Measurements from ENCODE around the gene GPS1. TPM values are rescaled to one million over a fixed set of nuclear protein-coding genes. Genes with fewer than 3 reads are reported as not detected.

GPS1 gene
- total and polyA plus RNA-seq, 2 of the 4 experiments (the other 2 are of a cell fraction): 157 to 181 TPM

GRCh38 chr17:82087961-82088837, 36.5 kb downstream of the GPS1 start:
- WGBS, 2 experiments (ENCODE audit: extremely low coverage in 2 of 2, insufficient read length in 1 of 2): 96% methylated on average over 14 of the region's 48 CpGs; no CpG with 5 or more reads in 1 of the 2 experiments

More at GRCh38 chr17:82087961-82088837, 36.5 kb downstream of the GPS1 start:
- no peak overlapping the region for H4K8ac ChIP-seq (ENCODE audit: low read depth in 2 of 2, low read length in 2 of 2)
- POLR2A ChIA-PET (ENCODE audit: unreplicated experiment): no interaction called here
- in situ Hi-C loops (cut with MboI; ENCODE audit: low sequenced_read_pairs): no loop called here
- H3K18ac ChIP-seq (ENCODE audit: low read depth, low read length): no peak overlapping the region
- H3K56ac ChIP-seq (ENCODE audit: extremely low read depth, insufficient read depth, low read length): no peak overlapping the region
- H2AK5ac ChIP-seq (ENCODE audit: low read depth, low read length): no peak overlapping the region
- H3K23ac ChIP-seq (ENCODE audit: low read depth, low read length): no peak overlapping the region
- intact Hi-C loops (cut with micrococcal nuclease): no loop called here
- H3K27me3 ChIP-seq (ENCODE audit: control insufficient read depth, insufficient read depth, low read length): no peaks in the 10 kb centered on the region
- H3K4me2 ChIP-seq (ENCODE audit: low read depth, low read length): no peak overlapping the region
- H4K91ac ChIP-seq (ENCODE audit: insufficient read depth, low read depth, low read length): no peak overlapping the region
- no peak overlapping the region for H3K27ac ChIP-seq (ENCODE audit: insufficient read depth, low read length)
- BruUV-seq (replicated peaks): no TSS peak
- no peak overlapping the region for H3K14ac ChIP-seq (replicated peaks; ENCODE audit: low read depth, low read length)
- peaks cover 95% of the 10 kb centered on the region for H3K36me3 ChIP-seq (ENCODE audit: control insufficient read depth, insufficient read depth, low read length)
- H3K9me3 ChIP-seq (ENCODE audit: control insufficient read depth, insufficient read depth, low read length): no peaks in the 10 kb centered on the region
- H3K4ac ChIP-seq (ENCODE audit: low read depth, low read length): no peak overlapping the region
- no peak overlapping the region for H4K5ac ChIP-seq (ENCODE audit: low read depth, low read length)
- no peak overlapping the region for H2BK15ac ChIP-seq (ENCODE audit: low read depth, low read length)
- H4K20me1 ChIP-seq (ENCODE audit: insufficient read depth, low read length): peaks cover 2% of the 10 kb centered on the region
- H3K79me1 ChIP-seq (ENCODE audit: low read depth in 1 of 2, low read length in 2 of 2): peaks cover 0 to 2% of the 10 kb centered on the region in 2 experiments; a peak in 2 of 4 replicates
- dilution Hi-C loops (cut with HindIII; ENCODE audit: low sequenced_read_pairs, unreplicated experiment): no loop called here
- H2AK9ac ChIP-seq (replicated peaks; ENCODE audit: low read depth, low read length, poor library complexity): peak overlapping the region; percentile 85
- TF ChIP-seq CTCF (conservative IDR thresholded peaks at IDR 0.05; ENCODE audit: low read depth, low read length): no peak
- TF ChIP-seq MXI1 (IDR thresholded peaks at IDR 0.05; ENCODE audit: borderline replicate concordance, low read depth, low read length): no peak
- TF ChIP-seq MAZ (IDR thresholded peaks at IDR 0.05; ENCODE audit: borderline replicate concordance, low read depth, low read length): no peak
- no peak for TF ChIP-seq NFE2L2 (IDR thresholded peaks at IDR 0.05; ENCODE audit: low read depth, low read length)
- TF ChIP-seq FOS (IDR thresholded peaks at IDR 0.05; ENCODE audit: low read depth, low read length): no peak
- no peak for TF ChIP-seq SMC3 (IDR thresholded peaks at IDR 0.05; ENCODE audit: low read depth, low read length)
- no peak for TF ChIP-seq CEBPB (IDR thresholded peaks at IDR 0.05; ENCODE audit: low read depth, low read length)
- TF ChIP-seq RFX5 (IDR thresholded peaks at IDR 0.05; ENCODE audit: low read depth, low read length): no peak
- TF ChIP-seq RCOR1 (IDR thresholded peaks at IDR 0.05; ENCODE audit: insufficient replicate concordance, low read length): no peak
- no peak for TF ChIP-seq CHD1 (IDR thresholded peaks at IDR 0.05; ENCODE audit: low read depth, low read length)
- TF ChIP-seq MAFK (IDR thresholded peaks at IDR 0.05; ENCODE audit: low read depth, low read length): no peak
- TF ChIP-seq, protein P1, sequence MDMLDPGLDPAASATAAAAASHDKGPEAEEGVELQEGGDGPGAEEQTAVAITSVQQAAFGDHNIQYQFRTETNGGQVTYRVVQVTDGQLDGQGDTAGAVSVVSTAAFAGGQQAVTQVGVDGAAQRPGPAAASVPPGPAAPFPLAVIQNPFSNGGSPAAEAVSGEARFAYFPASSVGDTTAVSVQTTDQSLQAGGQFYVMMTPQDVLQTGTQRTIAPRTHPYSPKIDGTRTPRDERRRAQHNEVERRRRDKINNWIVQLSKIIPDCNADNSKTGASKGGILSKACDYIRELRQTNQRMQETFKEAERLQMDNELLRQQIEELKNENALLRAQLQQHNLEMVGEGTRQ (IDR thresholded peaks at IDR 0.05; ENCODE audit: low read depth, low read length): no peak
- H3K9ac ChIP-seq (ENCODE audit: low read depth, low read length): no peak overlapping the region
- DNase-seq (no peak), ATAC-seq (ENCODE audit: low read depth) (no peak)
- no peaks in the 10 kb centered on the region for H3K4me1 ChIP-seq (ENCODE audit: control insufficient read depth, insufficient read depth, low read length)
- H2BK20ac ChIP-seq (ENCODE audit: low read depth, low read length): no peak overlapping the region
- H3K4me3 ChIP-seq (ENCODE audit: insufficient read depth, low read depth, low read length): no peak overlapping the region
- H3K9me1 ChIP-seq (ENCODE audit: insufficient read depth, low read length): no peaks in the 10 kb centered on the region
- CTCF ChIA-PET: no interaction called here
- H2BK5ac ChIP-seq (ENCODE audit: low read depth, low read length, poor library complexity, severe bottlenecking): no peak overlapping the region
- no peak overlapping the region for H2AFZ ChIP-seq (replicated peaks; ENCODE audit: low read length, poor library complexity)
- no peak overlapping the region for H2BK120ac ChIP-seq (ENCODE audit: low read depth, low read length)

Data from IMR-90 (cell line).